Hepatocyte (in vitro differentiated cells): ENCODE measurements around the gene PSG7.
"Not testable (repeated sequence)": the region's sequence is repeated elsewhere in the genome, so short reads cannot be mapped to it uniquely, and the experiment has no call there.

Experiments
- CTCF ChIP-seq: fragments of 200-600 bp; sonication (generic); IDR thresholded peaks from 2 replicates; pipeline ENCODE4 v1.5.1; 2016; ENCODE audit warnings: antibody characterized with exemption, mild to moderate bottlenecking; ENCODE audit not compliant: poor library complexity
- EZH2 ChIP-seq: fragments of 200-600 bp; sonication (generic); IDR thresholded peaks from 2 replicates; pipeline ENCODE4 v1.6.1; 2016; ENCODE audit warnings: antibody characterized with exemption, mild to moderate bottlenecking, borderline replicate concordance
- EZH2phosphoT487 ChIP-seq: fragments of 200-600 bp; sonication (generic); IDR thresholded peaks from one replicate; pipeline ENCODE4 v1.6.1; 2018; ENCODE audit warnings: antibody characterized with exemption, mild to moderate bottlenecking, low read depth, moderate library complexity; ENCODE audit not compliant: unreplicated experiment, severe bottlenecking

- TF ChIP-seq CTCF, EZH2, EZH2phosphoT487: not testable (repeated sequence)
Measured at GRCh38 chr19:42898656-42899055, 38.4 kb downstream of the PSG7 start.
